Urinary bladder (tissue), 4 donors: ENCODE results near the gene UBXN4. TPM values are rescaled to one million over a fixed set of nuclear protein-coding genes. Genes with fewer than 3 reads are reported as not detected.

Experiments
- DNase-seq: peaks from one replicate; pipeline ENCODE4 v3.0.0-alpha.2; 2015; ENCODE audit errors: extremely low spot score
- H3K27ac ChIP-seq: one replicate; pipeline ENCODE4 v1.5.1; 2013; ENCODE audit warnings: low read depth, mild to moderate bottlenecking, moderate library complexity
- H3K36me3 ChIP-seq: one replicate; pipeline ENCODE4 v1.6.1; 2013; ENCODE audit warnings: mild to moderate bottlenecking, moderate library complexity; ENCODE audit not compliant: insufficient read depth
- H3K4me1 ChIP-seq: one replicate; pipeline ENCODE4 v1.6.1; 2013; ENCODE audit warnings: mild to moderate bottlenecking, moderate library complexity; ENCODE audit not compliant: insufficient read depth
- H3K4me3 ChIP-seq: one replicate; pipeline ENCODE4 v1.5.1; 2013; ENCODE audit warnings: low read depth, low read length
- WGBS: extraction: QIAGEN DNeasy Blood & Tissue Kit; methylation state at CpG from one replicate; pipeline ENCODE4 v1.1.7; 2013; 5-methylcytosine and 5-hydroxymethylcytosine counted together
- polyA plus RNA-seq: library from polyadenylated mRNA; stranded (reverse); fragments of 200-250 nt; gene quantifications from one replicate; pipeline ENCODE4 v1.2.3, GENCODE V29; 2013
- small RNA-seq: library from RNA; depleted of rRNA; stranded (forward); fragments of <200 nt; gene quantifications from one replicate; pipeline ENCODE3, GENCODE V24; 2014
- total RNA-seq: library from RNA; depleted of rRNA; stranded (reverse); fragments of >200 nt; gene quantifications from one replicate; pipeline ENCODE4 v1.2.3, GENCODE V29; 2014
- donor health status: healthy with polysubstance abuse.
- donor health status: healthy.

Gene UBXN4
- total and polyA plus RNA-seq, 2 donors: 46.6 to 107 TPM

- Histone ChIP-seq H3K4me3 (no peak overlapping the region), H3K36me3 (no peaks in the 10 kb centered on the region), H3K27ac (no peak overlapping the region), H3K4me1 (no peaks in the 10 kb centered on the region)
- 70% methylated on average over 13 of the region's 13 CpGs for WGBS
- DNase-seq: no peak
These were observed 87.9 kb downstream of the UBXN4 start for GRCh38 chr2:135829378-135830135.

GRCh38 chr2:135831180-135831812 is 89.6 kb downstream of the UBXN4 start:
- no peak overlapping the region for H3K27ac ChIP-seq
- H3K4me1 ChIP-seq: no peaks in the 10 kb centered on the region
- DNase-seq: no peak
- no peaks in the 10 kb centered on the region for H3K36me3 ChIP-seq
- 80% methylated on average over 14 of the region's 14 CpGs for WGBS
- H3K4me3 ChIP-seq: no peak overlapping the region

GRCh38 chr2:135832891-135833290 is 91.2 kb downstream of the UBXN4 start:
- H3K36me3 ChIP-seq: no peaks in the 10 kb centered on the region
- DNase-seq: no peak
- no peak overlapping the region for H3K27ac ChIP-seq
- no peak overlapping the region for H3K4me3 ChIP-seq
- WGBS: 88% methylated on average over 6 of the region's 6 CpGs
- no peaks in the 10 kb centered on the region for H3K4me1 ChIP-seq

Small RNA genes lying within 50 kb of the gene (small RNA-seq; reads per million reads assigned to genes)
- gene RF00019: not detected

Other genes with a start within 250 kb of the UBXN4 start
- 17.4 TPM for gene ZRANB3, start 210.6 kb upstream of the UBXN4 start, total RNA-seq
- gene ZRANB3, start 210.6 kb upstream of the UBXN4 start, polyA plus RNA-seq: 2.2 TPM
- 27.5 TPM for gene R3HDM1, start 210.4 kb upstream of the UBXN4 start, total RNA-seq
- gene R3HDM1, start 210.4 kb upstream of the UBXN4 start, polyA plus RNA-seq: 13.5 TPM
- gene LCT, start 95.3 kb downstream of the UBXN4 start, total RNA-seq: not detected
- not detected for gene LCT, start 95.3 kb downstream of the UBXN4 start, polyA plus RNA-seq
- 28.2 TPM for gene MCM6, start 134.6 kb downstream of the UBXN4 start, total RNA-seq
- 14.5 TPM for gene MCM6, start 134.6 kb downstream of the UBXN4 start, polyA plus RNA-seq
- 106 TPM for gene DARS1, start 243.8 kb downstream of the UBXN4 start, total RNA-seq
- 70.8 TPM for gene DARS1, start 243.8 kb downstream of the UBXN4 start, polyA plus RNA-seq